Measurements from ENCODE around the gene CBX2.

DNA sequence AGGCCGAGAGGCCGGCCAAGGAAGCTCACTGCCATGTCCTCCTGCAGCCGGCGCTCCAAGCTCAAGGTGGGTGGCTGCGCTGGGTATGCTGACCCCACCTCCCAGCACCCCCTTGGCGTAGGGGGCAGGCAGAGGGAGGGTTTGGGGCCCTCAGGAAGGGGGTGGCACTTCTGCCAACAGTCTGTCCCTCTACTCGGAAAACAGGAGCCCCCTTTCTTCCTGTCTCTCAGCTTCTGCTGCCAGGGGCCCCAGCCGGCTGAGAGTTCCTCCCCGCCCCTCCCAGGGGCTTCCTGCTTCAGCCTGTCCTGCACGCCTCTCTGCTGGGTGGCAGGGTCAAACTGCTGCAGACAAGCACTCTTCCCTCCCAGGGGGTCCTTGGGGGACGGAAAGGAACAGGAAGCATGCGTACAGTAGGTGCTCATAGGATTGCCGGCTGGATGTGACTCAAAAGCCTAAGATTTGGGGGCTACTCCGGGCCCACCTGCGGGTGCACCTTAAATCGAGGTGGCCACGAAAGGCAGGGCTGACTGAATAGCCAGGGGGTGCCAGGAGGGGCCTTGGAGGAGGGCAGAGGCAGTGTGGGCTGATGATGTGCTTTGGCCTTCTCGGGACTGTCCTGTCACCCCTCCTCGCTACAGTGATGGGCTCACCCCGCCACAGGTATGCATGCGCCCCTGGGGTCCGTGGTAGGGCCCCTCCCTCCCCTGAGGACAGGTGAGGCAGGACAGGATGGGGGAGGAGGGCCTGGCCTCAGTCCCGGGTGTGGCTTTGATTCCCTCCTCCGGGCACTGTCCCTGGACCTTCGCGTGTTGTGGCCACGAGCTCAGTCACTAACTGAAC lies 4.0 kb downstream of the CBX2 start:
- TF ChIP-seq, protein P1, sequence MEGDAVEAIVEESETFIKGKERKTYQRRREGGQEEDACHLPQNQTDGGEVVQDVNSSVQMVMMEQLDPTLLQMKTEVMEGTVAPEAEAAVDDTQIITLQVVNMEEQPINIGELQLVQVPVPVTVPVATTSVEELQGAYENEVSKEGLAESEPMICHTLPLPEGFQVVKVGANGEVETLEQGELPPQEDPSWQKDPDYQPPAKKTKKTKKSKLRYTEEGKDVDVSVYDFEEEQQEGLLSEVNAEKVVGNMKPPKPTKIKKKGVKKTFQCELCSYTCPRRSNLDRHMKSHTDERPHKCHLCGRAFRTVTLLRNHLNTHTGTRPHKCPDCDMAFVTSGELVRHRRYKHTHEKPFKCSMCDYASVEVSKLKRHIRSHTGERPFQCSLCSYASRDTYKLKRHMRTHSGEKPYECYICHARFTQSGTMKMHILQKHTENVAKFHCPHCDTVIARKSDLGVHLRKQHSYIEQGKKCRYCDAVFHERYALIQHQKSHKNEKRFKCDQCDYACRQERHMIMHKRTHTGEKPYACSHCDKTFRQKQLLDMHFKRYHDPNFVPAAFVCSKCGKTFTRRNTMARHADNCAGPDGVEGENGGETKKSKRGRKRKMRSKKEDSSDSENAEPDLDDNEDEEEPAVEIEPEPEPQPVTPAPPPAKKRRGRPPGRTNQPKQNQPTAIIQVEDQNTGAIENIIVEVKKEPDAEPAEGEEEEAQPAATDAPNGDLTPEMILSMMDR (IDR thresholded peaks at IDR 0.05): no peak
- TF ChIP-seq POLR2A (IDR thresholded peaks at IDR 0.05): no peak
